ENCODE data around the gene PTPRH. TPM values are rescaled to one million over a fixed set of nuclear protein-coding genes. Genes with fewer than 3 reads are reported as not detected.
A peak's percentile ranks its signal among the peaks of the same experiment; 100 is the strongest.
"Not testable (repeated sequence)": the region's sequence is repeated elsewhere in the genome, so short reads cannot be mapped to it uniquely, and the experiment has no call there.

The PTPRH gene
- total RNA-seq, 1 donor from 2014 or later, result 2.1 TPM

- DNase-seq (ENCODE audit: low read depth), result no peak
- Histone ChIP-seq H3K36me3 (ENCODE audit: control insufficient read depth, insufficient read depth, low read length) (no peaks in the 10 kb centered on the region), H3K27me3 (ENCODE audit: control insufficient read depth, insufficient read depth, low read length) (peaks cover 38% of the 10 kb centered on the region), H3K4me3 (ENCODE audit: low read depth, low read length) (peak overlapping the region; percentile 8)
- TF ChIP-seq CTCF (IDR thresholded peaks at IDR 0.05; ENCODE audit: insufficient read depth, low read length, poor library complexity, severe bottlenecking), result no peak
These were observed 52.9 kb downstream of the PTPRH start for GRCh38 chr19:55156202-55157063.

- H3K36me3 ChIP-seq (ENCODE audit: control insufficient read depth, insufficient read depth, low read length); DNase-seq (ENCODE audit: low read depth); H3K4me3 ChIP-seq (ENCODE audit: low read depth, low read length): not testable (repeated sequence)
- H3K27me3 ChIP-seq (ENCODE audit: control insufficient read depth, insufficient read depth, low read length), result peaks cover 32% of the 10 kb centered on the region
These were observed 53.5 kb downstream of the PTPRH start for GRCh38 chr19:55155784-55156183.

GRCh38 chr19:55153652-55154264, 55.5 kb downstream of the PTPRH start:
- Histone ChIP-seq H3K36me3 (ENCODE audit: control insufficient read depth, insufficient read depth, low read length) (no peaks in the 10 kb centered on the region), H3K4me3 (ENCODE audit: low read depth, low read length) (no peak overlapping the region), H3K27me3 (ENCODE audit: control insufficient read depth, insufficient read depth, low read length) (peaks cover 36% of the 10 kb centered on the region)
- no peak for DNase-seq (ENCODE audit: low read depth)
- TF ChIP-seq CTCF (IDR thresholded peaks at IDR 0.05; ENCODE audit: insufficient read depth, low read length, poor library complexity, severe bottlenecking), result no peak

- TF ChIP-seq CTCF (IDR thresholded peaks at IDR 0.05; ENCODE audit: insufficient read depth, low read length, poor library complexity, severe bottlenecking), result no peak
- Histone ChIP-seq H3K36me3 (ENCODE audit: control insufficient read depth, insufficient read depth, low read length) (no peaks in the 10 kb centered on the region), H3K4me3 (ENCODE audit: low read depth, low read length) (no peak overlapping the region), H3K27me3 (ENCODE audit: control insufficient read depth, insufficient read depth, low read length) (peaks cover 38% of the 10 kb centered on the region)
- no peak for DNase-seq (ENCODE audit: low read depth)
These were observed 57.3 kb downstream of the PTPRH start for GRCh38 chr19:55152017-55152416.

- no peak for DNase-seq (ENCODE audit: low read depth)
- no peaks in the 10 kb centered on the region for H3K36me3 ChIP-seq (ENCODE audit: control insufficient read depth, insufficient read depth, low read length)
- peaks cover 43% of the 10 kb centered on the region for H3K27me3 ChIP-seq (ENCODE audit: control insufficient read depth, insufficient read depth, low read length)
- no peak within 1 kb of the TSS for H3K4me3 ChIP-seq (ENCODE audit: low read depth, low read length)
- no peak for TF ChIP-seq CTCF (IDR thresholded peaks at IDR 0.05; ENCODE audit: insufficient read depth, low read length, poor library complexity, severe bottlenecking)
These were observed 60.0 kb downstream of the PTPRH start, which contains the start of gene TNNT1 for GRCh38 chr19:55149078-55150003. TSS of gene TNNT1 (minus strand) at chr19:55149206. CDS start at chr19:55147157, 2,049 bp downstream.
